ENCODE measurements around the gene GRIP1.

GRIP1 gene

DNA sequence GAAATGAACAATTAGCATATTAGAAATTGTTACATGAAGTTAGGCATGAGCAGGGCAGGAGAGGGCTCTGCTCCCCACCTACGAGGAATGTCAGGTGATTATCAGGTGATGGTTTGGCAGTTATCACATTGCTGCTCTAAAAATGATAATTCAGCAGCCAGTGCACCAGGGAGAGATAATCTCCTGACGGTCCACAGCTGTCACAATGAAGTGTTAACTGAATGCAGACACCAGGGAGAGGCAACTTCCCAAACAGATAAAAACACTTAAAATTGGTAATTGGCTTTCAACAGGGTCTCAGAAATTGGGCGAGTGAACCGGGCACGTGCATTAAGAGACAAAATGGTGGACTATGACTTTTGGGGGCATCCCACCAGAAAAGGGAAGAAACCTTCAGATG is 176.0 kb downstream of the GRIP1 start:
- no peaks in the 10 kb centered on the region for H3K4me1 ChIP-seq (ENCODE audit: control insufficient read depth in 1 of 2, insufficient read depth in 2 of 2, low read length in 2 of 2)
- no peaks in the 10 kb centered on the region for H3K79me2 ChIP-seq (ENCODE audit: control insufficient read depth, insufficient read depth, low read length, poor library complexity)
- H2AK5ac ChIP-seq (ENCODE audit: low read length): no peak overlapping the region
- H3K14ac ChIP-seq (ENCODE audit: low read length): no peak overlapping the region
- no peak overlapping the region for H3K4me3 ChIP-seq (ENCODE audit: low read depth, low read length)
- H2AFZ ChIP-seq (ENCODE audit: insufficient read depth, low read length, poor library complexity): no peak overlapping the region
- no peak for DNase-seq
- WGBS (ENCODE audit: extremely low coverage, insufficient coverage, insufficient read length): no CpG with 5 or more reads among the region's 5 CpGs
- no peak overlapping the region for H3K18ac ChIP-seq (ENCODE audit: low read length)
- H4K8ac ChIP-seq (ENCODE audit: low read depth, low read length): no peak overlapping the region
- no peak overlapping the region for H3K27ac ChIP-seq (ENCODE audit: low read depth, low read length)
- H2BK5ac ChIP-seq (ENCODE audit: low read depth, low read length, poor library complexity): no peak overlapping the region
- no peak overlapping the region for H3K23ac ChIP-seq (ENCODE audit: low read length)
- H3K9me3 ChIP-seq (ENCODE audit: insufficient read depth, low read depth, low read length): no peaks in the 10 kb centered on the region
- no peaks in the 10 kb centered on the region for H3K27me3 ChIP-seq (ENCODE audit: insufficient read depth, low read length)
- H3K36me3 ChIP-seq (ENCODE audit: control insufficient read depth in 1 of 2, insufficient read depth in 2 of 2, low read length in 2 of 2): no peaks in the 10 kb centered on the region
- no peak overlapping the region for H2BK120ac ChIP-seq (ENCODE audit: insufficient read depth, low read length, poor library complexity)
- no peak overlapping the region for H3K4ac ChIP-seq (ENCODE audit: low read depth, low read length)
- no peak overlapping the region for H2BK12ac ChIP-seq (ENCODE audit: low read length)
- no peak overlapping the region for H3K9ac ChIP-seq (ENCODE audit: low read length)
- no peaks in the 10 kb centered on the region for H3K79me1 ChIP-seq (ENCODE audit: low read length)
- no peak overlapping the region for H4K91ac ChIP-seq (ENCODE audit: low read depth, low read length)
- no peak overlapping the region for H4K12ac ChIP-seq (ENCODE audit: low read depth, low read length)
- H3K4me2 ChIP-seq (ENCODE audit: low read length): no peak overlapping the region

- Histone ChIP-seq H2AFZ (ENCODE audit: insufficient read depth, low read length, poor library complexity) (no peak overlapping the region), H2BK120ac (ENCODE audit: insufficient read depth, low read length, poor library complexity) (no peak overlapping the region), H3K23ac (ENCODE audit: low read length) (no peak overlapping the region), H3K4me1 (ENCODE audit: control insufficient read depth in 1 of 2, insufficient read depth in 2 of 2, low read length in 2 of 2) (peaks cover 0 to 2% of the 10 kb centered on the region in 2 experiments), H3K79me2 (ENCODE audit: control insufficient read depth, insufficient read depth, low read length, poor library complexity) (no peaks in the 10 kb centered on the region), H3K27ac (ENCODE audit: low read depth, low read length) (no peak overlapping the region), H3K9ac (ENCODE audit: low read length) (no peak overlapping the region), H4K91ac (ENCODE audit: low read depth, low read length) (no peak overlapping the region), H3K36me3 (ENCODE audit: control insufficient read depth in 1 of 2, insufficient read depth in 2 of 2, low read length in 2 of 2) (no peaks in the 10 kb centered on the region), H3K79me1 (ENCODE audit: low read length) (no peaks in the 10 kb centered on the region), H3K27me3 (ENCODE audit: insufficient read depth, low read length) (no peaks in the 10 kb centered on the region), H3K14ac (ENCODE audit: low read length) (no peak overlapping the region), H3K4me3 (ENCODE audit: low read depth, low read length) (no peak overlapping the region), H2BK12ac (ENCODE audit: low read length) (no peak overlapping the region), H4K12ac (ENCODE audit: low read depth, low read length) (no peak overlapping the region), H2BK5ac (ENCODE audit: low read depth, low read length, poor library complexity) (no peak overlapping the region), H3K9me3 (ENCODE audit: insufficient read depth, low read depth, low read length) (no peaks in the 10 kb centered on the region), H2AK5ac (ENCODE audit: low read length) (no peak overlapping the region), H3K4me2 (ENCODE audit: low read length) (no peak overlapping the region), H3K4ac (ENCODE audit: low read depth, low read length) (no peak overlapping the region), H3K18ac (ENCODE audit: low read length) (no peak overlapping the region), H4K8ac (ENCODE audit: low read depth, low read length) (no peak overlapping the region)
- no CpG with 5 or more reads among the region's 1 CpG for WGBS (ENCODE audit: extremely low coverage, insufficient coverage, insufficient read length)
- DNase-seq: no peak
Observed at GRCh38 chr12:66500841-66501240, 178.0 kb downstream of the GRIP1 start.

GRCh38 chr12:66500091-66500490 is 178.8 kb downstream of the GRIP1 start:
- H3K9me3 ChIP-seq (ENCODE audit: insufficient read depth, low read depth, low read length): no peaks in the 10 kb centered on the region
- no CpG with 5 or more reads among the region's 3 CpGs for WGBS (ENCODE audit: extremely low coverage, insufficient coverage, insufficient read length)
- H3K4me2 ChIP-seq (ENCODE audit: low read length): no peak overlapping the region
- H3K18ac ChIP-seq (ENCODE audit: low read length): no peak overlapping the region
- no peaks in the 10 kb centered on the region for H3K36me3 ChIP-seq (ENCODE audit: control insufficient read depth in 1 of 2, insufficient read depth in 2 of 2, low read length in 2 of 2)
- H2AFZ ChIP-seq (ENCODE audit: insufficient read depth, low read length, poor library complexity): no peak overlapping the region
- no peak overlapping the region for H2BK120ac ChIP-seq (ENCODE audit: insufficient read depth, low read length, poor library complexity)
- peaks cover 0 to 2% of the 10 kb centered on the region in 2 experiments for H3K4me1 ChIP-seq (ENCODE audit: control insufficient read depth in 1 of 2, insufficient read depth in 2 of 2, low read length in 2 of 2)
- no peaks in the 10 kb centered on the region for H3K79me1 ChIP-seq (ENCODE audit: low read length)
- no peak overlapping the region for H3K9ac ChIP-seq (ENCODE audit: low read length)
- no peak overlapping the region for H2BK12ac ChIP-seq (ENCODE audit: low read length)
- H2AK5ac ChIP-seq (ENCODE audit: low read length): no peak overlapping the region
- DNase-seq: no peak
- no peak overlapping the region for H4K12ac ChIP-seq (ENCODE audit: low read depth, low read length)
- H3K4me3 ChIP-seq (ENCODE audit: low read depth, low read length): no peak overlapping the region
- H4K8ac ChIP-seq (ENCODE audit: low read depth, low read length): no peak overlapping the region
- no peak overlapping the region for H3K4ac ChIP-seq (ENCODE audit: low read depth, low read length)
- H2BK5ac ChIP-seq (ENCODE audit: low read depth, low read length, poor library complexity): no peak overlapping the region
- H3K27me3 ChIP-seq (ENCODE audit: insufficient read depth, low read length): no peaks in the 10 kb centered on the region
- no peak overlapping the region for H3K27ac ChIP-seq (ENCODE audit: low read depth, low read length)
- H4K91ac ChIP-seq (ENCODE audit: low read depth, low read length): no peak overlapping the region
- H3K14ac ChIP-seq (ENCODE audit: low read length): no peak overlapping the region
- no peak overlapping the region for H3K23ac ChIP-seq (ENCODE audit: low read length)
- H3K79me2 ChIP-seq (ENCODE audit: control insufficient read depth, insufficient read depth, low read length, poor library complexity): no peaks in the 10 kb centered on the region

GRCh38 chr12:66499000-66499399 is 179.9 kb downstream of the GRIP1 start:
- no peaks in the 10 kb centered on the region for H3K79me1 ChIP-seq (ENCODE audit: low read length)
- no peak overlapping the region for H3K4ac ChIP-seq (ENCODE audit: low read depth, low read length)
- H2BK12ac ChIP-seq (ENCODE audit: low read length): no peak overlapping the region
- no peak overlapping the region for H3K14ac ChIP-seq (ENCODE audit: low read length)
- H3K79me2 ChIP-seq (ENCODE audit: control insufficient read depth, insufficient read depth, low read length, poor library complexity): no peaks in the 10 kb centered on the region
- no peak overlapping the region for H3K4me3 ChIP-seq (ENCODE audit: low read depth, low read length)
- H3K36me3 ChIP-seq (ENCODE audit: control insufficient read depth in 1 of 2, insufficient read depth in 2 of 2, low read length in 2 of 2): no peaks in the 10 kb centered on the region
- no peak overlapping the region for H2AK5ac ChIP-seq (ENCODE audit: low read length)
- no peak overlapping the region for H4K91ac ChIP-seq (ENCODE audit: low read depth, low read length)
- H4K8ac ChIP-seq (ENCODE audit: low read depth, low read length): no peak overlapping the region
- H3K4me2 ChIP-seq (ENCODE audit: low read length): no peak overlapping the region
- H3K27ac ChIP-seq (ENCODE audit: low read depth, low read length): no peak overlapping the region
- no peak overlapping the region for H2BK5ac ChIP-seq (ENCODE audit: low read depth, low read length, poor library complexity)
- no peak overlapping the region for H2BK120ac ChIP-seq (ENCODE audit: insufficient read depth, low read length, poor library complexity)
- no peak overlapping the region for H4K12ac ChIP-seq (ENCODE audit: low read depth, low read length)
- no peak overlapping the region for H3K18ac ChIP-seq (ENCODE audit: low read length)
- no peak overlapping the region for H2AFZ ChIP-seq (ENCODE audit: insufficient read depth, low read length, poor library complexity)
- no peak overlapping the region for H3K9ac ChIP-seq (ENCODE audit: low read length)
- H3K4me1 ChIP-seq (ENCODE audit: control insufficient read depth in 1 of 2, insufficient read depth in 2 of 2, low read length in 2 of 2): peaks cover 0 to 2% of the 10 kb centered on the region in 2 experiments
- no peaks in the 10 kb centered on the region for H3K27me3 ChIP-seq (ENCODE audit: insufficient read depth, low read length)
- no peaks in the 10 kb centered on the region for H3K9me3 ChIP-seq (ENCODE audit: insufficient read depth, low read depth, low read length)
- no peak for DNase-seq
- H3K23ac ChIP-seq (ENCODE audit: low read length): no peak overlapping the region

Data from trophoblast cell (in vitro differentiated cells and primary cell).